HepG2 (cell line): ENCODE measurements around the gene UNC5B. TPM values are rescaled to one million over a fixed set of nuclear protein-coding genes. Genes with fewer than 3 reads are reported as not detected.

Source experiments
- FOXK2 ChIP-seq: fragments of 450-650 bp; IDR thresholded peaks from 2 replicates; pipeline ENCODE4 v1.6.1; 2016
- GABPA ChIP-seq, 2 experiments: IDR thresholded peaks; 2 replicates each; pipeline ENCODE4 v1.6.1; 2011 to 2016; ENCODE audit warnings: low read depth in 2 of 2, low read length in 1 of 2, missing biosample characterization in 1 of 2, missing genetic modification characterization in 1 of 2
- ISX ChIP-seq: sonication (generic); formaldehyde crosslinking; conservative IDR thresholded peaks from 2 replicates; pipeline ENCODE4 v1.5.0; 2020; ENCODE audit warnings: missing genetic modification reagents
- NR2F2 ChIP-seq: IDR thresholded peaks from 2 replicates; pipeline ENCODE4 v1.6.1; 2012; ENCODE audit warnings: low read depth, inconsistent platforms, borderline replicate concordance
- RELA ChIP-seq: sonication (generic); formaldehyde crosslinking; IDR thresholded peaks from 2 replicates; pipeline ENCODE4 v1.4.0; 2020; ENCODE audit warnings: missing genetic modification reagents
- SP2 ChIP-seq: sonication (generic); formaldehyde crosslinking; IDR thresholded peaks from 2 replicates; pipeline ENCODE4 v1.5.1; 2020; ENCODE audit warnings: mild to moderate bottlenecking, missing genetic modification reagents
- ZC3H13 ChIP-seq: sonication (generic); formaldehyde crosslinking; IDR thresholded peaks from 2 replicates; pipeline ENCODE4 v1.8.1; 2023; ENCODE audit warnings: mild to moderate bottlenecking, missing genetic modification reagents, moderate library complexity
- ZNF512 ChIP-seq: sonication (generic); formaldehyde crosslinking; IDR thresholded peaks from 2 replicates; pipeline ENCODE4 v1.4.0; 2020; ENCODE audit warnings: mild to moderate bottlenecking, missing genetic modification reagents
- ZNF609 ChIP-seq: sonication (generic); formaldehyde crosslinking; IDR thresholded peaks from 2 replicates; pipeline ENCODE4 v1.4.0; 2020; ENCODE audit warnings: mild to moderate bottlenecking, missing genetic modification reagents, borderline replicate concordance
- polyA plus RNA-seq, 8 experiments: library from polyadenylated mRNA; depleted of rRNA in 3 of 8; stranded (reverse) in 7 of 8; unstranded in 1 of 8; fragments of >200 nt; fragmentation: Illumina TruSeq in 4 of 8; extraction: Trizol in 4 of 8; gene quantifications; 2 replicates each; pipeline versions ENCODE4 v1.2.1 to v1.2.3, GENCODE V29; 2011 to 2016; ENCODE audit warnings: low read depth in 4 of 8, missing spikeins in 1 of 8, mixed read lengths in 1 of 8; ENCODE audit not compliant: insufficient read depth in 1 of 8
- total RNA-seq, 5 experiments: library from RNA; depleted of rRNA; stranded (reverse); fragments of >200 nt; fragmentation: Illumina TruSeq; extraction: Trizol; gene quantifications; 2 replicates each; pipeline ENCODE4 v1.2.3, GENCODE V29; 2016; ENCODE audit warnings: low read depth in 1 of 5
- TF ChIP-seq, protein P1 (sequence below): sonication (generic); formaldehyde crosslinking; IDR thresholded peaks from 2 replicates; pipeline ENCODE4 v1.4.0; 2020; ENCODE audit warnings: missing genetic modification reagents
- TF ChIP-seq, protein P2 (sequence below): sonication (generic); formaldehyde crosslinking; IDR thresholded peaks from 2 replicates; pipeline ENCODE4 v1.8.0; 2022; ENCODE audit warnings: mild to moderate bottlenecking, missing genetic modification reagents, borderline replicate concordance
- TF ChIP-seq, protein P3 (sequence below): sonication (generic); formaldehyde crosslinking; conservative IDR thresholded peaks from 2 replicates; pipeline ENCODE4 v1.8.0; 2022; ENCODE audit warnings: mild to moderate bottlenecking, moderate library complexity, missing genetic modification reagents
- TF ChIP-seq, protein P4 (sequence below): sonication (generic); formaldehyde crosslinking; IDR thresholded peaks from 2 replicates; pipeline ENCODE4 v1.4.0; 2020; ENCODE audit warnings: mild to moderate bottlenecking, missing genetic modification reagents
- TF ChIP-seq, protein P5 (sequence below): sonication (generic); formaldehyde crosslinking; IDR thresholded peaks from 2 replicates; pipeline ENCODE4 v1.9.0; 2022; ENCODE audit warnings: low read depth, missing genetic modification reagents

Gene UNC5B
- total and polyA plus RNA-seq, 2 of the 13 experiments (the other 11 are each of a cell fraction or from before 2014, with no cell fraction given): 0.07 TPM

DNA sequence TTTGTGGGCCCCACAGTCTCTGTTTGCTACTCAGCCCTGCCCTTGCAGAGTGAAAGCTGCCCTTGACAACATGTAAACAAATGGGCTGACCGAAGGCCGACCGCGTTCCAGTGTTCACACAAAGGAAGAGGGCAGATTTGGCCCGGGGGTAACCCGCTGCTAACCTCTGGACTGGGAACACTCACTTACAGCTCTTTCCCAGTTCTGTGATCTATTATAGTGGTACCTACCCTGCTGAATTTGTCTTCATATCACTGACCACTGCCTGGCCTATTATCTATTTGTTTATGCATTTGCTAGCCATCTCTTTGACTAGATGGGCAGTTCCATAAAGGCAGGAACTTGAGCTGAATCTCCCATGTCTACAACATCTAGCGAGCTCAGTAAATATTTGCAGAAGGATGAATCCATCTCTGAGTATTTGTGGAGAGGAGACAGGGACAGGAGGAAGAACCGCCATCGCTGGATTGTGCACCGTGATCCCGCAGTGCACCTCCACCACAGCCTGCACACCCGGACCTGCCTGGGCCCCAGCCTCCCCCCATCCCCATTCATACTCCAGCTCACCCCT, 121.9 kb downstream of the UNC5B start (continued):
- TF ChIP-seq ZNF609 (CRISPR knock-in tag): no peak
- TF ChIP-seq ZNF512: no peak
- TF ChIP-seq, protein P1, sequence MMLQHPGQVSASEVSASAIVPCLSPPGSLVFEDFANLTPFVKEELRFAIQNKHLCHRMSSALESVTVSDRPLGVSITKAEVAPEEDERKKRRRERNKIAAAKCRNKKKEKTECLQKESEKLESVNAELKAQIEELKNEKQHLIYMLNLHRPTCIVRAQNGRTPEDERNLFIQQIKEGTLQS (CRISPR knock-in tag): no peak; the same call in 1 of the 2 replicates
- no peak for TF ChIP-seq ISX
- TF ChIP-seq SP2 (CRISPR knock-in tag): no peak
- peak; percentile 54; the same call in 1 of the 2 replicates for TF ChIP-seq ZC3H13 (CRISPR knock-in tag)
- TF ChIP-seq, protein P2, sequence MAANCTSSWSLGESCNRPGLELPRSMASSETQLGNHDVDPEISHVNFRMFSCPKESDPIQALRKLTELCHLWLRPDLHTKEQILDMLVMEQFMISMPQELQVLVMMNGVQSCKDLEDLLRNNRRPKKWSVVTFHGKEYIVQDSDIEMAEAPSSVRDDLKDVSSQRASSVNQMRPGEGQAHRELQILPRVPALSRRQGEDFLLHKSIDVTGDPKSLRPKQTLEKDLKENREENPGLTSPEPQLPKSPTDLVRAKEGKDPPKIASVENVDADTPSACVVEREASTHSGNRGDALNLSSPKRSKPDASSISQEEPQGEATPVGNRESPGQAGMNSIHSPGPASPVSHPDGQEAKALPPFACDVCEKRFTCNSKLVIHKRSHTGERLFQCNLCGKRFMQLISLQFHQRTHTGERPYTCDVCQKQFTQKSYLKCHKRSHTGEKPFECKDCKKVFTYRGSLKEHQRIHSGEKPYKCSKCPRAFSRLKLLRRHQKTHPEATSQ (CRISPR knock-in tag): 0 out of 2 replicates have a peak, but pooled peaks have one; percentile 65
- TF ChIP-seq FOXK2: no peak
- TF ChIP-seq RELA (CRISPR knock-in tag): no peak
- TF ChIP-seq NR2F2: 0 out of 2 replicates have a peak, but pooled peaks have one; percentile 53
- no peak for TF ChIP-seq GABPA (IDR thresholded peaks at IDR 0.05; ENCODE audit: low read depth, low read length)
- TF ChIP-seq GABPA (CRISPR knock-in tag; IDR thresholded peaks at IDR 0.05; ENCODE audit: low read depth): peak; percentile 30; the same call in 1 of the 2 replicates
- TF ChIP-seq, protein P3, sequence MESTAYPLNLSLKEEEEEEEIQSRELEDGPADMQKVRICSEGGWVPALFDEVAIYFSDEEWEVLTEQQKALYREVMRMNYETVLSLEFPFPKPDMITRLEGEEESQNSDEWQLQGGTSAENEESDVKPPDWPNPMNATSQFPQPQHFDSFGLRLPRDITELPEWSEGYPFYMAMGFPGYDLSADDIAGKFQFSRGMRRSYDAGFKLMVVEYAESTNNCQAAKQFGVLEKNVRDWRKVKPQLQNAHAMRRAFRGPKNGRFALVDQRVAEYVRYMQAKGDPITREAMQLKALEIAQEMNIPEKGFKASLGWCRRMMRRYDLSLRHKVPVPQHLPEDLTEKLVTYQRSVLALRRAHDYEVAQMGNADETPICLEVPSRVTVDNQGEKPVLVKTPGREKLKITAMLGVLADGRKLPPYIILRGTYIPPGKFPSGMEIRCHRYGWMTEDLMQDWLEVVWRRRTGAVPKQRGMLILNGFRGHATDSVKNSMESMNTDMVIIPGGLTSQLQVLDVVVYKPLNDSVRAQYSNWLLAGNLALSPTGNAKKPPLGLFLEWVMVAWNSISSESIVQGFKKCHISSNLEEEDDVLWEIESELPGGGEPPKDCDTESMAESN (CRISPR knock-in tag): no peak
- TF ChIP-seq, protein P4, sequence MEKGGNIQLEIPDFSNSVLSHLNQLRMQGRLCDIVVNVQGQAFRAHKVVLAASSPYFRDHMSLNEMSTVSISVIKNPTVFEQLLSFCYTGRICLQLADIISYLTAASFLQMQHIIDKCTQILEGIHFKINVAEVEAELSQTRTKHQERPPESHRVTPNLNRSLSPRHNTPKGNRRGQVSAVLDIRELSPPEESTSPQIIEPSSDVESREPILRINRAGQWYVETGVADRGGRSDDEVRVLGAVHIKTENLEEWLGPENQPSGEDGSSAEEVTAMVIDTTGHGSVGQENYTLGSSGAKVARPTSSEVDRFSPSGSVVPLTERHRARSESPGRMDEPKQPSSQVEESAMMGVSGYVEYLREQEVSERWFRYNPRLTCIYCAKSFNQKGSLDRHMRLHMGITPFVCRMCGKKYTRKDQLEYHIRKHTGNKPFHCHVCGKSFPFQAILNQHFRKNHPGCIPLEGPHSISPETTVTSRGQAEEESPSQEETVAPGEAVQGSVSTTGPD (CRISPR knock-in tag): no peak
- TF ChIP-seq, protein P5, sequence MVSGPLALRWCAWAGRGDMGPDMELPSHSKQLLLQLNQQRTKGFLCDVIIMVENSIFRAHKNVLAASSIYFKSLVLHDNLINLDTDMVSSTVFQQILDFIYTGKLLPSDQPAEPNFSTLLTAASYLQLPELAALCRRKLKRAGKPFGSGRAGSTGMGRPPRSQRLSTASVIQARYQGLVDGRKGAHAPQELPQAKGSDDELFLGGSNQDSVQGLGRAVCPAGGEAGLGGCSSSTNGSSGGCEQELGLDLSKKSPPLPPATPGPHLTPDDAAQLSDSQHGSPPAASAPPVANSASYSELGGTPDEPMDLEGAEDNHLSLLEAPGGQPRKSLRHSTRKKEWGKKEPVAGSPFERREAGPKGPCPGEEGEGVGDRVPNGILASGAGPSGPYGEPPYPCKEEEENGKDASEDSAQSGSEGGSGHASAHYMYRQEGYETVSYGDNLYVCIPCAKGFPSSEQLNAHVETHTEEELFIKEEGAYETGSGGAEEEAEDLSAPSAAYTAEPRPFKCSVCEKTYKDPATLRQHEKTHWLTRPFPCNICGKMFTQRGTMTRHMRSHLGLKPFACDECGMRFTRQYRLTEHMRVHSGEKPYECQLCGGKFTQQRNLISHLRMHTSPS (CRISPR knock-in tag): peak; percentile 48; the same call in 1 of the 2 replicates
